Adrenal gland (tissue), 12 donors: ENCODE data around the gene MYH8. TPM values are rescaled to one million over a fixed set of nuclear protein-coding genes. Genes with fewer than 3 reads are reported as not detected.

Source experiments
- DNase-seq, 7 donors: peaks; one replicate each; pipeline ENCODE4 v3.0.0-alpha.2; 2019 to 2020
- H3K27ac ChIP-seq, 5 donors: fragments of 200-600 bp; sonication (generic) in 4 of 5; 1 replicate in 3 of 5; 2 replicates in 2 of 5; pipeline versions ENCODE4 v1.5.1 to v1.8.0; 2016 to 2020; ENCODE audit warnings: mild to moderate bottlenecking in 1 of 5
- H3K27me3 ChIP-seq: fragments of 200-600 bp; 2 replicates; pipeline ENCODE4 v1.8.0; 2021
- H3K36me3 ChIP-seq, 2 donors: fragments of 200-600 bp; replicated peaks in 1 of 2; 1 replicate in 1 of 2; 2 replicates in 1 of 2; pipeline versions ENCODE4 v1.5.1 to v1.8.0; 2018 to 2022
- H3K4me1 ChIP-seq, 2 donors: fragments of 200-600 bp; replicated peaks in 1 of 2; 1 replicate in 1 of 2; 2 replicates in 1 of 2; pipeline versions ENCODE4 v1.5.1 to v1.8.0; 2018 to 2021
- H3K4me3 ChIP-seq, 4 donors: fragments of 200-600 bp; sonication (generic) in 3 of 4; one replicate each; pipeline ENCODE4 v1.5.1; 2016 to 2018
- H3K9me3 ChIP-seq, 3 donors: fragments of 200-600 bp; sonication (generic) in 1 of 3; replicated peaks in 1 of 3; 1 replicate in 2 of 3; 2 replicates in 1 of 3; pipeline versions ENCODE4 v1.5.1 to v1.8.0; 2016 to 2021
- CTCF ChIP-seq, 6 experiments: fragments of 450-650 bp in 4 of 6; fragments of 200-600 bp in 2 of 6; sonication (generic) in 1 of 6; IDR thresholded peaks; 1 replicate in 5 of 6; 2 replicates in 1 of 6; pipeline versions ENCODE4 v1.5.1 to v1.8.0; 2016 to 2021; ENCODE audit warnings: antibody characterized with exemption in 6 of 6, mild to moderate bottlenecking in 2 of 6, moderate library complexity in 1 of 6
- POLR2A ChIP-seq, 2 donors: fragments of 450-650 bp; IDR thresholded peaks; one replicate each; pipeline ENCODE4 v1.6.1; 2017; ENCODE audit warnings: antibody characterized with exemption in 2 of 2, mild to moderate bottlenecking in 2 of 2, moderate library complexity in 1 of 2
- WGBS, 4 donors: extraction: QIAGEN DNeasy Blood & Tissue Kit in 2 of 4; methylation state at CpG; one replicate each; pipeline versions ENCODE4 v1.1.5 to v1.1.7; 2013 to 2017; 5-methylcytosine and 5-hydroxymethylcytosine counted together
- intact Hi-C, 2 donors: fragments of 100-400 bp; cut with DNase I; formaldehyde crosslinking; loops; one replicate each; pipeline versions ENCODE4 v1.14.1 to v1.15.0; 2022 to 2023
- polyA plus RNA-seq, 3 donors: library from polyadenylated mRNA; stranded (reverse); fragments of 200-250 nt in 2 of 3; fragments of 350-450 nt in 1 of 3; fragmentation: Illumina TruSeq in 1 of 3; extraction: RNeasy Lipid Tissue Mini Kit (QIAGEN cat#74804) in 1 of 3; gene quantifications; one replicate each; pipeline ENCODE4 v1.2.3, GENCODE V29; 2013 to 2014
- total RNA-seq, 9 donors: library from RNA; depleted of rRNA in 4 of 9; stranded (reverse); fragments of >200 nt in 4 of 9; fragments of 120-200 nt in 1 of 9; fragmentation: NEBNext Ultra II Directional in 1 of 9; extraction: Animal tissue kit (Norgen Biotek cat#: 25700) in 1 of 9; gene quantifications; one replicate each; pipeline versions ENCODE4 v1.1.0 to v1.2.4, GENCODE V29; 2013 to 2023
- donor health status: healthy with polysubstance abuse.
- donor health status: Bipolar disorder and iron deficiency.
- donor health status: DM: yes; HTN: yes; CAD: no.
- donor health status: DM: no; HTN: no; CAD: no.
- donor health status: DM: no; HTN: no; CAD: no.
- donor health status: DM: yes; HTN: yes; CAD: no.

Gene MYH8
- total and polyA plus RNA-seq, 12 donors = 0.17 TPM; not detected in 11

- H3K4me1 ChIP-seq = no peaks in the 10 kb centered on the region
- intact Hi-C loops = no loop called here
- H3K27me3 ChIP-seq = no peaks in the 10 kb centered on the region
- no peaks in the 10 kb centered on the region for H3K36me3 ChIP-seq
- H3K4me3 ChIP-seq = no peak overlapping the region
- no peak for TF ChIP-seq POLR2A (IDR thresholded peaks at IDR 0.05)
- TF ChIP-seq CTCF (IDR thresholded peaks at IDR 0.05) = no peak
- H3K9me3 ChIP-seq = no peaks in the 10 kb centered on the region
- no peak overlapping the region for H3K27ac ChIP-seq
- DNase-seq = no peak
- WGBS, 4 donors = 72 to 84% (median 77%) methylated on average over 3 of the region's 3 CpGs
Measured at GRCh38 chr17:10344816-10345215, 76.9 kb downstream of the MYH8 start.

Other genes starting within 250 kb of the MYH8 start
- gene GAS7, start 223.3 kb downstream of the MYH8 start, total RNA-seq = 10 to 100 TPM in 8 of 9 donors, 1 to 10 TPM in 1; 4.1 to 54.9 (median 29.4) TPM
- 10 to 100 TPM in 1 of 3 donors, 1 to 10 TPM in 2; 3.6 to 12.0 (median 7.3) TPM for gene GAS7, start 223.3 kb downstream of the MYH8 start, polyA plus RNA-seq
- not detected for gene MYH13, start 48.9 kb downstream of the MYH8 start, total RNA-seq
- not detected for gene MYH13, start 48.9 kb downstream of the MYH8 start, polyA plus RNA-seq
- gene MYH4, start 47.6 kb upstream of the MYH8 start, total RNA-seq = not detected
- not detected for gene MYH4, start 47.6 kb upstream of the MYH8 start, polyA plus RNA-seq
- gene MYH1, start 96.6 kb upstream of the MYH8 start, total RNA-seq = 1 to 10 TPM in 1 of 9 donors, not detected in 8; 1.9 TPM
- under 1 TPM in 1 of 3 donors, not detected in 2; 0.07 TPM for gene MYH1, start 96.6 kb upstream of the MYH8 start, polyA plus RNA-seq
- gene MYH2, start 127.7 kb upstream of the MYH8 start, total RNA-seq = 1 to 10 TPM in 2 of 9 donors, under 1 TPM in 1, not detected in 6; under 0.01 to 7.4 (median 1.4) TPM
- under 1 TPM in 1 of 3 donors, not detected in 2; 0.10 TPM for gene MYH2, start 127.7 kb upstream of the MYH8 start, polyA plus RNA-seq
- gene MYH3, start 235.4 kb upstream of the MYH8 start, total RNA-seq = 1 to 10 TPM in 3 of 9 donors, under 1 TPM in 5, not detected in 1; 0.43 to 2.3 (median 0.85) TPM
- gene MYH3, start 235.4 kb upstream of the MYH8 start, polyA plus RNA-seq = 1 to 10 TPM in 2 of 3 donors, under 1 TPM in 1; 0.62 to 9.3 (median 3.9) TPM